CD14-positive monocyte (primary cell): Measurements from ENCODE around the gene MRPS21. TPM values are rescaled to one million over a fixed set of nuclear protein-coding genes. Genes with fewer than 3 reads are reported as not detected.

ENCODE experiments used
- DNase-seq, 3 donors: peaks; one replicate each; pipeline ENCODE4 v3.0.0-alpha.2; 2011 to 2022
- H2AFZ ChIP-seq: 2 replicates; pipeline ENCODE4 v1.6.0; 2012; ENCODE audit warnings: mild to moderate bottlenecking, low read depth, low read length, inconsistent platforms; ENCODE audit not compliant: insufficient read depth, poor library complexity, severe bottlenecking
- H3K27ac ChIP-seq, 2 donors: 1 replicate in 1 of 2; 2 replicates in 1 of 2; pipeline ENCODE4 v1.5.1; 2012 to 2013; ENCODE audit warnings: low read length in 2 of 2, control low read depth in 1 of 2, inconsistent platforms in 1 of 2, low read depth in 1 of 2, mild to moderate bottlenecking in 1 of 2
- H3K27me3 ChIP-seq, 2 donors: one replicate each; pipeline versions ENCODE4 v1.6.0 to v1.6.1; 2011 to 2013; ENCODE audit warnings: low read length in 2 of 2; ENCODE audit not compliant: control insufficient read depth in 2 of 2, insufficient read depth in 2 of 2
- H3K36me3 ChIP-seq, 2 donors: replicated peaks in 1 of 2; 1 replicate in 1 of 2; 2 replicates in 1 of 2; pipeline versions ENCODE4 v1.5.1 to v1.6.1; 2012 to 2013; ENCODE audit warnings: low read length in 2 of 2, control low read depth in 1 of 2, inconsistent platforms in 1 of 2, mild to moderate bottlenecking in 1 of 2; ENCODE audit not compliant: insufficient read depth in 2 of 2, control insufficient read depth in 1 of 2
- H3K4me1 ChIP-seq, 2 donors: 1 replicate in 1 of 2; 2 replicates in 1 of 2; pipeline versions ENCODE4 v1.5.1 to v1.6.1; 2012 to 2013; ENCODE audit warnings: low read length in 2 of 2, control low read depth in 1 of 2, inconsistent platforms in 1 of 2, mild to moderate bottlenecking in 1 of 2, moderate library complexity in 1 of 2; ENCODE audit not compliant: insufficient read depth in 2 of 2, control insufficient read depth in 1 of 2
- H3K4me2 ChIP-seq: replicated peaks from 2 replicates; pipeline ENCODE3; 2012; ENCODE audit warnings: low read length, moderate library complexity, mild to moderate bottlenecking; ENCODE audit not compliant: poor library complexity, severe bottlenecking; ENCODE audit errors: extremely low read depth
- H3K4me3 ChIP-seq, 3 experiments: fragments of 200-600 bp in 1 of 3; sonication (generic) in 1 of 3; replicated peaks in 1 of 3; 1 replicate in 2 of 3; 2 replicates in 1 of 3; pipeline ENCODE4 v1.5.1; 2011 to 2013; ENCODE audit warnings: low read length in 3 of 3, mild to moderate bottlenecking in 3 of 3, control low read depth in 2 of 3, low read depth in 2 of 3, inconsistent platforms in 1 of 3, moderate library complexity in 1 of 3
- H3K79me2 ChIP-seq: 2 replicates; pipeline ENCODE4 v1.6.0; 2012; ENCODE audit warnings: mild to moderate bottlenecking, control low read depth, inconsistent platforms, low read length, moderate library complexity; ENCODE audit not compliant: insufficient read depth
- H3K9ac ChIP-seq: 2 replicates; pipeline ENCODE4 v1.6.0; 2017; ENCODE audit warnings: low read length, mild to moderate bottlenecking; ENCODE audit not compliant: insufficient read depth, poor library complexity, severe bottlenecking
- H3K9me3 ChIP-seq, 2 donors: replicated peaks in 1 of 2; 1 replicate in 1 of 2; 2 replicates in 1 of 2; pipeline versions ENCODE4 v1.5.1 to v1.6.1; 2012 to 2013; ENCODE audit warnings: low read length in 2 of 2, control low read depth in 1 of 2; ENCODE audit not compliant: control insufficient read depth in 1 of 2, insufficient read depth in 1 of 2
- H4K20me1 ChIP-seq: 2 replicates; pipeline ENCODE4 v1.6.0; 2012; ENCODE audit warnings: mild to moderate bottlenecking, low read length, control low read depth, moderate library complexity; ENCODE audit not compliant: insufficient read depth
- H3K27ac Mint-ChIP-seq, 7 donors: one replicate each; pipeline ENCODE4 v1.8.0; 2020; ENCODE audit warnings: mild to moderate bottlenecking in 7 of 7, mixed read lengths in 7 of 7, moderate library complexity in 6 of 7, inconsistent platforms in 2 of 7
- H3K27me3 Mint-ChIP-seq, 3 donors: one replicate each; pipeline ENCODE4 v1.8.0; 2021 to 2022; ENCODE audit warnings: low read depth in 3 of 3, mild to moderate bottlenecking in 3 of 3, mixed read lengths in 3 of 3, moderate library complexity in 3 of 3, inconsistent platforms in 1 of 3
- H3K36me3 Mint-ChIP-seq, 2 donors: one replicate each; pipeline ENCODE4 v1.8.0; 2020; ENCODE audit warnings: mixed read lengths in 2 of 2, inconsistent platforms in 1 of 2, mild to moderate bottlenecking in 1 of 2
- H3K4me1 Mint-ChIP-seq: one replicate; pipeline ENCODE4 v1.8.0; 2020; ENCODE audit warnings: mild to moderate bottlenecking, mixed read lengths
- H3K4me3 Mint-ChIP-seq, 2 donors: one replicate each; pipeline ENCODE4 v1.8.0; 2020; ENCODE audit warnings: mild to moderate bottlenecking in 2 of 2, mixed read lengths in 2 of 2, moderate library complexity in 1 of 2
- H3K9me3 Mint-ChIP-seq, 7 donors: one replicate each; pipeline ENCODE4 v1.8.0; 2020 to 2022; ENCODE audit warnings: mixed read lengths in 7 of 7, mild to moderate bottlenecking in 6 of 7, moderate library complexity in 6 of 7, inconsistent platforms in 2 of 7
- WGBS: methylation state at CpG from one replicate; pipeline ENCODE4 v1.1.5; 2013; ENCODE audit warnings: missing lambda C conversion rate; ENCODE audit not compliant: insufficient coverage; 5-methylcytosine and 5-hydroxymethylcytosine counted together
- intact Hi-C, 2 donors: fragments of 100-400 bp; cut with micrococcal nuclease; formaldehyde crosslinking; loops; one replicate each; pipeline versions ENCODE4 v1.15.0 to v1.15.1; 2023
- polyA plus RNA-seq, 3 donors: library from polyadenylated mRNA; depleted of rRNA in 1 of 3; unstranded in 2 of 3; stranded (reverse) in 1 of 3; fragments of 300-500 nt in 2 of 3; fragments of >200 nt in 1 of 3; fragmentation: Illumina TruSeq in 2 of 3; gene quantifications; 1 replicate in 2 of 3; 2 replicates in 1 of 3; pipeline ENCODE4 v1.2.3, GENCODE V29; 2012 to 2021
- TF ChIP-seq, protein P1 (sequence below): fragments of 200-600 bp; IDR thresholded peaks from one replicate; pipeline ENCODE4 v1.8.0; 2022; ENCODE audit warnings: antibody characterized with exemption, mild to moderate bottlenecking

MRPS21 gene
- polyA plus RNA-seq, 3 donors: 42.3 to 53.0 (median 49.6) TPM

DNA sequence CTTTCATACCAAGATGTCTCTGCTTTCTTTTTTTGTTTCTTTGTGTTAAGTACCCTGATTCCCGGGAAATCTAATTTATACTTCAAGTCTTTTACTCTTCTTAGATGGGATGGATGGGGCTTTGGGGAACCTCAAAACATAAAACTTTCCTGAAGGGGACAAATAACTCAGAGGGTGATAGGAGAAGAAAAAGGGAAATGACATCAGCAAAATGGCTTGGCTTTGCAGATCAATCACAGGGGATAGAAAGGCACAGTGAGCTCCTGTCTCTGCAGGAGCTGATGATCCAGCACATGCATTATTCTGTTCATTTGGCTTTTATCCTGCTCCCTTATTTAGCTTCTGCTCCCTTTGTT, 37.5 kb upstream of the MRPS21 start:
- Histone ChIP-seq H3K36me3 (no peaks in the 10 kb centered on the region), H3K4me2 (peak overlapping the region; percentile 89), H3K4me1 (peaks cover 14 to 15% of the 10 kb centered on the region in 2 donors), H4K20me1 (no peaks in the 10 kb centered on the region), H3K79me2 (no peaks in the 10 kb centered on the region), H3K4me3 (peak overlapping the region in 1 of 3 experiments; percentile 79), H3K9ac (peak overlapping the region; percentile 21), H3K27me3 (peaks cover 38 to 43% of the 10 kb centered on the region in 2 donors), H3K27ac (no peak overlapping the region), H3K9me3 (no peaks in the 10 kb centered on the region), H2AFZ (peak overlapping the region; percentile 75)
- Mint-ChIP-seq H3K36me3 (peaks cover 0 to 6% of the 10 kb centered on the region in 2 donors), H3K4me3 (peak overlapping the region; percentile 80 to 90), H3K27me3 (peaks cover 47 to 56% (median 49%) of the 10 kb centered on the region in 3 donors), H3K27ac (peak overlapping the region in 1 of 7 donors; percentile 88), H3K4me1 (peaks cover 24% of the 10 kb centered on the region), H3K9me3 (peaks cover 0 to 9% (median 4%) of the 10 kb centered on the region in 7 donors)
- TF ChIP-seq, protein P1, sequence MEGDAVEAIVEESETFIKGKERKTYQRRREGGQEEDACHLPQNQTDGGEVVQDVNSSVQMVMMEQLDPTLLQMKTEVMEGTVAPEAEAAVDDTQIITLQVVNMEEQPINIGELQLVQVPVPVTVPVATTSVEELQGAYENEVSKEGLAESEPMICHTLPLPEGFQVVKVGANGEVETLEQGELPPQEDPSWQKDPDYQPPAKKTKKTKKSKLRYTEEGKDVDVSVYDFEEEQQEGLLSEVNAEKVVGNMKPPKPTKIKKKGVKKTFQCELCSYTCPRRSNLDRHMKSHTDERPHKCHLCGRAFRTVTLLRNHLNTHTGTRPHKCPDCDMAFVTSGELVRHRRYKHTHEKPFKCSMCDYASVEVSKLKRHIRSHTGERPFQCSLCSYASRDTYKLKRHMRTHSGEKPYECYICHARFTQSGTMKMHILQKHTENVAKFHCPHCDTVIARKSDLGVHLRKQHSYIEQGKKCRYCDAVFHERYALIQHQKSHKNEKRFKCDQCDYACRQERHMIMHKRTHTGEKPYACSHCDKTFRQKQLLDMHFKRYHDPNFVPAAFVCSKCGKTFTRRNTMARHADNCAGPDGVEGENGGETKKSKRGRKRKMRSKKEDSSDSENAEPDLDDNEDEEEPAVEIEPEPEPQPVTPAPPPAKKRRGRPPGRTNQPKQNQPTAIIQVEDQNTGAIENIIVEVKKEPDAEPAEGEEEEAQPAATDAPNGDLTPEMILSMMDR: no peak
- no CpG with 5 or more reads among the region's 1 CpG for WGBS
- intact Hi-C loops: loop anchor here (2.0 to 10.0 kb wide), 2 partner anchors 25 to 49 kb away; no protein-coding TSS in a partner anchor
- peak in 1 of 3 donors; percentile 30 for DNase-seq

DNA sequence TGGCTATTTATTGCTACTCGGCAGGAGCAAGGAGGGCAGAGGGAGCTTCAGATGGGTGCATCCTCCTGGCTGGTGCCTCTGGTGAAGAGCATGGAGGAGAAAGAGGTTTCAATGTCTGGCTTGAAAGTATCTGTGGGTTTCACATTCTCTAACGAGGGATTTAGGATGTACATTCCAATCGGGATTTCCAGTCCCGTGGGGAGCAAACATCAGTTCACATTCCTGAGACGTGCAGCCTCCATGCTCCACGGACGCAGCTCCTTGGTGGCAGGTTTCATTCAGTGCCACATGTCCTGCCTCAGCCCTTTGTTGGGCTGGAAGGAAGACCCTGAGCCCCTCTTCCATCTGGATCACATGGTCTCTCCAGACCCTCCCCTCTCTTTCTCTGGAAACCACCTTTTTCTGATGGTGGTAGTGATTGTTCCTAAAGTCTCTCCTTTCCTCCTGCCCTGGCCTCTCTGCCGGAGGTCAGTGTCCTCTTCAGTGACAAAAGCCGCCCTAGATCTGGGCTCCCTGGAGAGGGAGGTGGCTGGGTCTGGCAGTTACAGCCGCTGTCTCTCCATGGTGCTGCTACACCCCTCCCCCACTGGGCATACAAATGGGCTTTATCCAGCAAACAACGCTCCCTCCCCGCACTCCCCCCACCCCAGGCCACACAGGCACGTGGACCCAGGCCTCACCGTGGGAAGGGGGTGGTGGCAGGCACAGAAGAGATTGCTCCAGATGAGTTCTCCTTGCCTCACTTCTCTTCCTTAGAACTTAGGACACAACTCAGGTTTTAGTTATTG, 36.9 kb upstream of the MRPS21 start:
- no peaks in the 10 kb centered on the region for H3K36me3 ChIP-seq
- Mint-ChIP-seq H3K4me3 (peak overlapping the region in 1 of 2 donors; percentile 90), H3K36me3 (peaks cover 0 to 6% of the 10 kb centered on the region in 2 donors), H3K4me1 (peaks cover 24% of the 10 kb centered on the region), H3K27ac (no peak overlapping the region), H3K27me3 (peaks cover 47 to 57% (median 49%) of the 10 kb centered on the region in 3 donors), H3K9me3 (peaks cover 0 to 9% (median 4%) of the 10 kb centered on the region in 7 donors)
- H3K4me3 ChIP-seq: peak overlapping the region in 1 of 3 experiments; percentile 79
- 30% methylated on average over 6 of the region's 14 CpGs for WGBS
- DNase-seq: no peak
- no peak overlapping the region for H3K9ac ChIP-seq
- H3K79me2 ChIP-seq: no peaks in the 10 kb centered on the region
- intact Hi-C loops: loop anchor here (2.0 to 10.0 kb wide), 2 partner anchors 24 to 48 kb away; no protein-coding TSS in a partner anchor
- H3K4me2 ChIP-seq: peak overlapping the region; percentile 89
- H4K20me1 ChIP-seq: no peaks in the 10 kb centered on the region
- TF ChIP-seq, protein P1: no peak
- H3K27ac ChIP-seq: no peak overlapping the region
- peak overlapping the region; percentile 75 for H2AFZ ChIP-seq
- H3K27me3 ChIP-seq: peaks cover 38 to 44% of the 10 kb centered on the region in 2 donors
- H3K4me1 ChIP-seq: peaks cover 14 to 15% of the 10 kb centered on the region in 2 donors
- no peaks in the 10 kb centered on the region for H3K9me3 ChIP-seq
